ENCODE measurements around the gene PTPRO.
A peak's percentile ranks its signal among the peaks of the same experiment; 100 is the strongest.

Gene PTPRO

GRCh38 chr12:15515010-15515409 lies 192.7 kb downstream of the PTPRO start:
- ChIA-PET POLR2A (no interaction called here), CTCF (no interaction called here)
- no peak for DNase-seq (ENCODE audit: extremely low spot score)
- no peak for TF ChIP-seq CTCF (IDR thresholded peaks at IDR 0.05; ENCODE audit: control extremely low read depth, extremely low read depth, low read depth, missing control alignments)

- POLR2A ChIA-PET = no interaction called here
- TF ChIP-seq CTCF (IDR thresholded peaks at IDR 0.05; ENCODE audit: control extremely low read depth, extremely low read depth, low read depth, missing control alignments) = no peak
- CTCF ChIA-PET = interaction anchor here (3.0 to 4.0 kb wide), 2 partner anchors 64 to 243 kb away, joined by 14 to 15 read pairs; no protein-coding TSS in a partner anchor
- DNase-seq (ENCODE audit: extremely low spot score) = no peak
Measured at GRCh38 chr12:15520083-15520482, 197.8 kb downstream of the PTPRO start.

GRCh38 chr12:15520844-15521243 lies 198.5 kb downstream of the PTPRO start:
- DNase-seq (ENCODE audit: extremely low spot score) = no peak
- no peak for TF ChIP-seq CTCF (IDR thresholded peaks at IDR 0.05; ENCODE audit: control extremely low read depth, extremely low read depth, low read depth, missing control alignments)
- ChIA-PET CTCF (interaction anchor here (1.0 to 4.0 kb wide), 7 partner anchors 10 to 251 kb away, joined by 3 to 15 read pairs (median 5); no protein-coding TSS in a partner anchor), POLR2A (no interaction called here)

- DNase-seq (ENCODE audit: extremely low spot score) = peak; percentile 23
- peak; percentile 56 for TF ChIP-seq CTCF (IDR thresholded peaks at IDR 0.05; ENCODE audit: control extremely low read depth, extremely low read depth, low read depth, missing control alignments)
- ChIA-PET POLR2A (no interaction called here), CTCF (interaction anchor here (0.6 to 1.9 kb wide), 17 partner anchors 10 to 372 kb away, joined by 3 to 31 read pairs (median 5); partner anchors contain the start of gene RERG)
Measured at GRCh38 chr12:15522574-15523187, 200.4 kb downstream of the PTPRO start.

GRCh38 chr12:15525441-15525840 lies 203.1 kb downstream of the PTPRO start:
- DNase-seq (ENCODE audit: extremely low spot score) = no peak
- TF ChIP-seq CTCF (IDR thresholded peaks at IDR 0.05; ENCODE audit: control extremely low read depth, extremely low read depth, low read depth, missing control alignments) = no peak
- CTCF ChIA-PET = interaction anchor here (0.8 to 13.4 kb wide), 12 partner anchors 9 to 306 kb away, joined by 3 to 328 read pairs (median 3); partner anchors contain the start of gene RERG
- POLR2A ChIA-PET = no interaction called here

- TF ChIP-seq CTCF (IDR thresholded peaks at IDR 0.05; ENCODE audit: control extremely low read depth, extremely low read depth, low read depth, missing control alignments) = peak; percentile 14
- CTCF ChIA-PET = interaction anchor here (0.8 to 13.4 kb wide), 11 partner anchors 8 to 305 kb away, joined by 3 to 328 read pairs (median 3); partner anchors contain the start of gene RERG
- POLR2A ChIA-PET = no interaction called here
- peak; percentile 63 for DNase-seq (ENCODE audit: extremely low spot score)
Measured at GRCh38 chr12:15526033-15526432, 203.7 kb downstream of the PTPRO start.

Data from GM10248 (cell line).